ENCODE results near the gene FPR2. TPM values are rescaled to one million over a fixed set of nuclear protein-coding genes. Genes with fewer than 3 reads are reported as not detected.
A peak's percentile ranks its signal among the peaks of the same experiment; 100 is the strongest.

Gene FPR2
- total and polyA plus RNA-seq, 9 of the 15 experiments (the other 6 are each of a cell fraction or from before 2014, with no cell fraction given) = 0.03 to 0.15 (median 0.07) TPM; not detected in 6

DNA sequence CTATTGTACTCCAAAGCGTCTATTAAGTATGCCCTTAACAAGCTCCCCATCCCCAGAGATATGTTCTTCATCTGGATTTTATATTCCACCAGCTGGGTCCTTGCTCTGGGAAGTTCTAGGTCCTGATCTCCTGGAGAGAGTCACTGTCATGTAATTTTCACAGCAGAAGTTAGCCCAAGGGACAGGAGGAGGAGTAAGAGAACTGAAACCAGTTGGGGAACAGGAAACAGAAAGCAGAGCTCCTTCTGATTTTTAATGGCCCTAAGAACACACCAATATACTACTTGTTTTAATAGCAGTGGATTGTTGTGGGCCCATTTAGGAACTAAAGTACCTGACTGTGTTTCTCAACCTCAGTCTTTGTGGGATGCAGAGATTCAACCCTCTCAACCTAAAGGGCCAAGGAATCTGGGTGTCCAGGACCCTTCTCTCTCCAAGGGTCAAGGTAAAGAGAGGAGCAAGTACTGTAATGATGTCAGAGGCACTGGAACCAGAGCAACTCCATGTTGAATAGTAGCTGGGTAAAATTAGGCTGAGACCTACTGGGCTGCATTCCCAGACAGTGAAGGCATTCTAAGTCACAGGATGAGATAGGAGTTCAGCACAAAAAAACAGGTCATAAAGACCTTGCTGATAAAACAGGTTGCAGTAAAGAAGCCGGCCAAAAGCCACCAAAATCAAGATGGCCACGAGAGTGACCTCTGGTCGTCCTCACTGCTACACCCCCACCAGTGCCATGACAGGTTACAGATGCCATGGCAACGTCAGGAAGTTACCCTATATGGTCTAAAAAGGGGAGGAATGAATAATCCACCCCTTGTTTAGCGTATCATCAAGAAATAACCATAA, 25.9 kb downstream of the FPR2 start (continued):
- TF ChIP-seq ZBTB34 (CRISPR knock-in tag; IDR thresholded peaks at IDR 0.05) = peak; percentile 78; the same call in 1 of the 2 replicates
- no peak for TF ChIP-seq KLF10 (CRISPR knock-in tag; IDR thresholded peaks at IDR 0.05)
- TF ChIP-seq, protein P1, sequence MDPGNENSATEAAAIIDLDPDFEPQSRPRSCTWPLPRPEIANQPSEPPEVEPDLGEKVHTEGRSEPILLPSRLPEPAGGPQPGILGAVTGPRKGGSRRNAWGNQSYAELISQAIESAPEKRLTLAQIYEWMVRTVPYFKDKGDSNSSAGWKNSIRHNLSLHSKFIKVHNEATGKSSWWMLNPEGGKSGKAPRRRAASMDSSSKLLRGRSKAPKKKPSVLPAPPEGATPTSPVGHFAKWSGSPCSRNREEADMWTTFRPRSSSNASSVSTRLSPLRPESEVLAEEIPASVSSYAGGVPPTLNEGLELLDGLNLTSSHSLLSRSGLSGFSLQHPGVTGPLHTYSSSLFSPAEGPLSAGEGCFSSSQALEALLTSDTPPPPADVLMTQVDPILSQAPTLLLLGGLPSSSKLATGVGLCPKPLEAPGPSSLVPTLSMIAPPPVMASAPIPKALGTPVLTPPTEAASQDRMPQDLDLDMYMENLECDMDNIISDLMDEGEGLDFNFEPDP (CRISPR knock-in tag; IDR thresholded peaks at IDR 0.05) = 0 out of 2 replicates have a peak, but pooled peaks have one; percentile 66
- no peak for TF ChIP-seq HMBOX1 (IDR thresholded peaks at IDR 0.05)
- peak; percentile 95 for TF ChIP-seq ZNF239 (CRISPR knock-in tag; IDR thresholded peaks at IDR 0.05)
- no peak for TF ChIP-seq MCM5 (IDR thresholded peaks at IDR 0.05; ENCODE audit: low read depth)
- no peak for TF ChIP-seq ZNF778 (CRISPR knock-in tag; IDR thresholded peaks at IDR 0.05)
- peak; percentile 82 for TF ChIP-seq ZNF699 (CRISPR knock-in tag; IDR thresholded peaks at IDR 0.05; ENCODE audit: insufficient replicate concordance)
- TF ChIP-seq ESRRA (IDR thresholded peaks at IDR 0.05; ENCODE audit: borderline replicate concordance, low read depth) = peak; percentile 81
- TF ChIP-seq, protein P2, sequence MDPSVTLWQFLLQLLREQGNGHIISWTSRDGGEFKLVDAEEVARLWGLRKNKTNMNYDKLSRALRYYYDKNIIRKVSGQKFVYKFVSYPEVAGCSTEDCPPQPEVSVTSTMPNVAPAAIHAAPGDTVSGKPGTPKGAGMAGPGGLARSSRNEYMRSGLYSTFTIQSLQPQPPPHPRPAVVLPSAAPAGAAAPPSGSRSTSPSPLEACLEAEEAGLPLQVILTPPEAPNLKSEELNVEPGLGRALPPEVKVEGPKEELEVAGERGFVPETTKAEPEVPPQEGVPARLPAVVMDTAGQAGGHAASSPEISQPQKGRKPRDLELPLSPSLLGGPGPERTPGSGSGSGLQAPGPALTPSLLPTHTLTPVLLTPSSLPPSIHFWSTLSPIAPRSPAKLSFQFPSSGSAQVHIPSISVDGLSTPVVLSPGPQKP (CRISPR knock-in tag; IDR thresholded peaks at IDR 0.05) = no peak
- TF ChIP-seq, protein P3, sequence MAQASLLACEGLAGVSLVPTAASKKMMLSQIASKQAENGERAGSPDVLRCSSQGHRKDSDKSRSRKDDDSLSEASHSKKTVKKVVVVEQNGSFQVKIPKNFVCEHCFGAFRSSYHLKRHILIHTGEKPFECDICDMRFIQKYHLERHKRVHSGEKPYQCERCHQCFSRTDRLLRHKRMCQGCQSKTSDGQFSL (CRISPR knock-in tag; IDR thresholded peaks at IDR 0.05) = no peak
- TF ChIP-seq, protein P3 (tag; IDR thresholded peaks at IDR 0.05) = peak; percentile 40 to 97; a peak in 3 of 4 replicates
- no peak for TF ChIP-seq STAG1 (CRISPR knock-in tag; IDR thresholded peaks at IDR 0.05; ENCODE audit: borderline replicate concordance)
- peak; percentile 85; the same call in 1 of the 2 replicates for TF ChIP-seq ELF4 (CRISPR knock-in tag; IDR thresholded peaks at IDR 0.05)
- TF ChIP-seq, protein P4, sequence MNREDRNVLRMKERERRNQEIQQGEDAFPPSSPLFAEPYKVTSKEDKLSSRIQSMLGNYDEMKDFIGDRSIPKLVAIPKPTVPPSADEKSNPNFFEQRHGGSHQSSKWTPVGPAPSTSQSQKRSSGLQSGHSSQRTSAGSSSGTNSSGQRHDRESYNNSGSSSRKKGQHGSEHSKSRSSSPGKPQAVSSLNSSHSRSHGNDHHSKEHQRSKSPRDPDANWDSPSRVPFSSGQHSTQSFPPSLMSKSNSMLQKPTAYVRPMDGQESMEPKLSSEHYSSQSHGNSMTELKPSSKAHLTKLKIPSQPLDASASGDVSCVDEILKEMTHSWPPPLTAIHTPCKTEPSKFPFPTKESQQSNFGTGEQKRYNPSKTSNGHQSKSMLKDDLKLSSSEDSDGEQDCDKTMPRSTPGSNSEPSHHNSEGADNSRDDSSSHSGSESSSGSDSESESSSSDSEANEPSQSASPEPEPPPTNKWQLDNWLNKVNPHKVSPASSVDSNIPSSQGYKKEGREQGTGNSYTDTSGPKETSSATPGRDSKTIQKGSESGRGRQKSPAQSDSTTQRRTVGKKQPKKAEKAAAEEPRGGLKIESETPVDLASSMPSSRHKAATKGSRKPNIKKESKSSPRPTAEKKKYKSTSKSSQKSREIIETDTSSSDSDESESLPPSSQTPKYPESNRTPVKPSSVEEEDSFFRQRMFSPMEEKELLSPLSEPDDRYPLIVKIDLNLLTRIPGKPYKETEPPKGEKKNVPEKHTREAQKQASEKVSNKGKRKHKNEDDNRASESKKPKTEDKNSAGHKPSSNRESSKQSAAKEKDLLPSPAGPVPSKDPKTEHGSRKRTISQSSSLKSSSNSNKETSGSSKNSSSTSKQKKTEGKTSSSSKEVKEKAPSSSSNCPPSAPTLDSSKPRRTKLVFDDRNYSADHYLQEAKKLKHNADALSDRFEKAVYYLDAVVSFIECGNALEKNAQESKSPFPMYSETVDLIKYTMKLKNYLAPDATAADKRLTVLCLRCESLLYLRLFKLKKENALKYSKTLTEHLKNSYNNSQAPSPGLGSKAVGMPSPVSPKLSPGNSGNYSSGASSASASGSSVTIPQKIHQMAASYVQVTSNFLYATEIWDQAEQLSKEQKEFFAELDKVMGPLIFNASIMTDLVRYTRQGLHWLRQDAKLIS (CRISPR knock-in tag; IDR thresholded peaks at IDR 0.05) = no peak

Measured in K562 (cell line).